GM12873 (cell line): ENCODE measurements around the gene TM4SF4.

Source experiments
- CTCF ChIP-seq: IDR thresholded peaks from 2 replicates; pipeline ENCODE4 v1.5.1; 2012; ENCODE audit warnings: low read depth, mild to moderate bottlenecking, moderate library complexity, low read length, control low read depth; ENCODE audit not compliant: insufficient read depth; ENCODE audit errors: missing control alignments

TM4SF4 gene, protein sequence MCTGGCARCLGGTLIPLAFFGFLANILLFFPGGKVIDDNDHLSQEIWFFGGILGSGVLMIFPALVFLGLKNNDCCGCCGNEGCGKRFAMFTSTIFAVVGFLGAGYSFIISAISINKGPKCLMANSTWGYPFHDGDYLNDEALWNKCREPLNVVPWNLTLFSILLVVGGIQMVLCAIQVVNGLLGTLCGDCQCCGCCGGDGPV

DNA sequence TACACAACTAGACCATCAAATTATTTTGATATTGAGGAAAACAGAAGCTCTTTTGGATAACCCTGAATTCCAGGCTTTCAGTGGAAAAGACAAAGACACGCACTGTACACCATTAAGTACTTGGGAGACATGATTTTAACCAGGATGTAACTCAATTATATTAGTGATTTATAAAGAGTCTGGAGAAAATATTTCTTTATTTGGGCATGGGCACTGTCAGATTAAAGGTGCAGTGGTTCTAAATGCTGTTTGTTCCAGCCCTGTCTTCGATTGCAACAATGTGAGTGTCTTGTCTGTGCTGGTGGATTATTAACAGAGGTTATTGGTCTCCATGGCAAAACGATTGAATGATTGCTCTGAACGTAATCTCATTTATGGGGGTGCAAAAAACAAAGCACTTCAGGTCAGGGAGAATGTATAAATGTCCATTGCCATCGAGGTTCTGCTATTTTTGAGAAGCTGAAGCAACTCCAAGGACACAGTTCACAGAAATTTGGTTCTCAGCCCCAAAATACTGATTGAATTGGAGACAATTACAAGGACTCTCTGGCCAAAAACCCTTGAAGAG lies at the start of gene TM4SF4:
TSS of gene TM4SF4 (plus strand) at position 448 of the 568 bp plus-strand sequence. CDS start 181 bp downstream, outside the sequence.
- TF ChIP-seq CTCF = no peak

DNA sequence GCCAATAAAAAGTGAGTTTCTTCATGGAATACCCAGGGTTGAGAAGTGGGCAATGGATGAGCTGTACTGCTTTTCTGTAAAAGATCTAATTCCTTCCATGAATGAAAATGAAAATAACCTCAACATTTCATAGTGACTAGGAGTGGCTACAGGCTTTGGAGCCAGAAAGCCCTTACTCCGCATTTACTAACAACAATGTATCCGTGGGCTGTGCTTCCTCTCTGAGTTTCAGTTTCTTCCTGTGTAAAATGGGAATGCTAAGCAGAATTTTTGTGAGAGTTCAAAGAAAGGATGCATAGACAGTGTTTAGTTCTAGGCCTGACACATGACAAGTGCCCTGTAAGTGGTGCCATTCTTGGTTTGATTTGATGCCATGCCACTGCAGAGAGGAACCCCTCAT lies 49.6 kb upstream of the TM4SF4 start:
- no peak for TF ChIP-seq CTCF

GRCh38 chr3:149426325-149426724 lies 48.2 kb upstream of the TM4SF4 start:
- TF ChIP-seq CTCF = no peak

- TF ChIP-seq CTCF = no peak
Observed at GRCh38 chr3:149428087-149428486, 46.4 kb upstream of the TM4SF4 start.

GRCh38 chr3:149430216-149430615 lies 44.3 kb upstream of the TM4SF4 start:
- TF ChIP-seq CTCF = no peak

DNA sequence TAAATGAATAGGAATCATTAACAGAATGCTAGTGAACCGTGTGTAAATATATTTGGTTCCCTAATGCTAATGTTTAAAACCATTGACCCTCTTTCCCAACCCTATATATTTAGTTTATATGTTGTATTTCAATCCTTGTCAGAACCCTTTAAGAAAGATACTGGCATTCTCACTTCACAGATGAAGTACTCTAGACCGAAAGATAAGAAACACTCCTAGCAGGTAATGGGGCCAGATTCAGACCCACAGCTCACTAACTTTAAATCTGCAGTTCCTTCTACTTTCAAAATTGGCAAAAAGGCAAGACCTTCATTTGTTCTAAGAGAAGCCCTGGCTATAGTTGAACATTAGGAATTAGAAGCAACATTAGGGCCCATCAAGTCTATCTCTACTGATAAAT lies 42.3 kb upstream of the TM4SF4 start:
- no peak for TF ChIP-seq CTCF

GRCh38 chr3:149435996-149436885 lies 38.3 kb upstream of the TM4SF4 start:
- TF ChIP-seq CTCF = no peak
